GM21381 (cell line): Measurements from ENCODE around the gene TICRR.

Experiments
- ATAC-seq: cut with Tn5 transposase; IDR thresholded peaks from one replicate; pipeline ENCODE4 v1.9.1; 2021; ENCODE audit warnings: mild to moderate bottlenecking, moderate library complexity; ENCODE audit not compliant: unreplicated experiment

TICRR gene

GRCh38 chr15:89669941-89670340, 94.7 kb downstream of the TICRR start:
- ATAC-seq = no peak

GRCh38 chr15:89670971-89671560, 95.8 kb downstream of the TICRR start:
- ATAC-seq = no peak

GRCh38 chr15:89671687-89672086, 96.4 kb downstream of the TICRR start:
- no peak for ATAC-seq

GRCh38 chr15:89672221-89673164, 97.2 kb downstream of the TICRR start:
- no peak for ATAC-seq

DNA sequence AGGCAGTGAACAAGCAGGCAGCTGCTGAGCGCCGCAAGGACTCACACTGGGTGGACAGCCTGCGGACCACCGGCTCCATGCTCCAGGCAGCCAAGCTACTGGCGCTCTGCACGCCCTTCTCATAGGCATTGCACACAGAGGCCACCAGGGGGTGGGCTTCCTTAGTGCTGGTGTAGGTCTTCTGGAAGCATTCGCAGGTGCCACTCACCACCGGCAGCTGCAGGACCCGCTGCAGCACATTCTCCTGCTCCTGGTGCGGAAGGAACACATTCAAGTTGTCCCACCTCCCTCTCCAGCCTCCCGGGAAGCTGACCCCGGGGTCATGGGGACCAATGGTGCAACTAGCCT, 97.9 kb downstream of the TICRR start:
- ATAC-seq = no peak

DNA sequence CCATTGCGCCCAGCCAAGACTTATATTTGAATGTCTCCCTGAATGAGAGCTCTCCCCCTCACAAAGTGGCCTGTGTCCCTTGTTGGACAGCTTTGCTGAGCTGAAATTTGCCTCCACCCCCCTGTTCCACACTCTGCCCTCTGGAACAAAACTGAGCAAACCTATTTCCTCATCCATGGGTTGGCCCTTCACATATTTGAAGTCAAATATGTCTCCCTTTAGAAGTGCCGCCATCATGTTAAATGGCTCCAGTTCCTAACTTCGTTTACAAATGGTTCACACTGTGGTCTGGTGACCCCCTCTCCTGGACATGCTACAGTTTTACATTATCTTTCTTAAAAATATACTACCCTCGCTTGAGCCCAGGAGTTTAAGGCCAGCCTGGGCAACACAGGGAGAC, 99.3 kb downstream of the TICRR start:
- ATAC-seq = no peak

GRCh38 chr15:89675606-89676005, 100.3 kb downstream of the TICRR start:
- no peak for ATAC-seq

- no peak for ATAC-seq
These were observed 102.1 kb downstream of the TICRR start for GRCh38 chr15:89677381-89677780.
